Cardiac muscle cell (in vitro differentiated cells and primary cell): ENCODE results near the gene FPR3. TPM values are rescaled to one million over a fixed set of nuclear protein-coding genes. Genes with fewer than 3 reads are reported as not detected.

Source experiments
- DNase-seq, 2 donors: peaks; one replicate each; pipeline versions ENCODE4 v3.0.0 to v3.0.0-alpha.2; 2010 to 2017; ENCODE audit warnings: low read depth in 1 of 2, low spot score in 1 of 2
- H3K27ac ChIP-seq: fragments of 200-600 bp; sonication (generic); 2 replicates; pipeline ENCODE4 v1.5.1; 2016
- H3K27me3 ChIP-seq: fragments of 200-600 bp; sonication (generic); 2 replicates; pipeline ENCODE4 v1.6.0; 2016; ENCODE audit warnings: control low read depth
- H3K36me3 ChIP-seq: fragments of 200-600 bp; sonication (generic); 2 replicates; pipeline ENCODE4 v1.5.1; 2016; ENCODE audit warnings: control low read depth
- H3K4me1 ChIP-seq: fragments of 200-600 bp; sonication (generic); 2 replicates; pipeline ENCODE4 v1.8.1; 2017; ENCODE audit warnings: low read depth, mild to moderate bottlenecking, mixed run types
- H3K4me3 ChIP-seq: fragments of 200-600 bp; sonication (generic); 2 replicates; pipeline ENCODE4 v1.5.1; 2016; ENCODE audit warnings: mild to moderate bottlenecking
- H3K9me3 ChIP-seq: fragments of 200-600 bp; sonication (generic); 2 replicates; pipeline ENCODE4 v1.5.1; 2017; ENCODE audit warnings: low read depth, mild to moderate bottlenecking, control low read depth
- CTCF ChIP-seq: IDR thresholded peaks from 2 replicates; pipeline ENCODE4 v1.5.1; 2012; ENCODE audit warnings: low read depth, mild to moderate bottlenecking, low read length
- polyA plus RNA-seq: library from polyadenylated mRNA; unstranded; fragments of >200 nt; fragmentation: Nextera tagmentation; extraction: Ambion mirVana; gene quantifications from 2 replicates; pipeline ENCODE4 v1.2.1, GENCODE V29; 2016
- total RNA-seq: library from RNA; depleted of rRNA; stranded (reverse); fragments of >200 nt; gene quantifications from 2 replicates; pipeline ENCODE4 v1.2.3, GENCODE V29; 2016

The FPR3 gene
- total and polyA plus RNA-seq, 2 experiments from 2014 or later: not detected

- DNase-seq: no peak
- Histone ChIP-seq H3K27ac (no peak overlapping the region), H3K4me1 (no peaks in the 10 kb centered on the region), H3K36me3 (no peaks in the 10 kb centered on the region), H3K27me3 (no peaks in the 10 kb centered on the region), H3K9me3 (no peaks in the 10 kb centered on the region), H3K4me3 (no peak overlapping the region)
- no peak for TF ChIP-seq CTCF
These were observed 29.5 kb downstream of the FPR3 start for GRCh38 chr19:51824281-51825005.

- Histone ChIP-seq H3K27me3 (no peaks in the 10 kb centered on the region), H3K9me3 (no peaks in the 10 kb centered on the region), H3K4me3 (no peak overlapping the region), H3K27ac (no peak overlapping the region), H3K4me1 (no peaks in the 10 kb centered on the region), H3K36me3 (no peaks in the 10 kb centered on the region)
- peak in 1 of 2 donors; percentile 57 for DNase-seq
- peak; percentile 32 for TF ChIP-seq CTCF
These were observed 35.3 kb downstream of the FPR3 start for GRCh38 chr19:51830274-51830673.

GRCh38 chr19:51837145-51837544 lies 42.2 kb downstream of the FPR3 start:
- H3K4me3 ChIP-seq: no peak overlapping the region
- no peaks in the 10 kb centered on the region for H3K9me3 ChIP-seq
- no peak overlapping the region for H3K27ac ChIP-seq
- H3K27me3 ChIP-seq: no peaks in the 10 kb centered on the region
- H3K4me1 ChIP-seq: no peaks in the 10 kb centered on the region
- no peak for TF ChIP-seq CTCF
- no peak for DNase-seq
- H3K36me3 ChIP-seq: no peaks in the 10 kb centered on the region

GRCh38 chr19:51861870-51862622 lies 67.1 kb downstream of the FPR3 start:
- no peak for TF ChIP-seq CTCF
- H3K9me3 ChIP-seq: peaks cover 5% of the 10 kb centered on the region

GRCh38 chr19:51873097-51873496 lies 78.1 kb downstream of the FPR3 start:
- DNase-seq: no peak
- Histone ChIP-seq H3K36me3 (peaks cover 32% of the 10 kb centered on the region), H3K4me1 (no peaks in the 10 kb centered on the region), H3K4me3 (no peak overlapping the region), H3K27ac (no peak overlapping the region), H3K9me3 (peaks cover 4% of the 10 kb centered on the region), H3K27me3 (no peaks in the 10 kb centered on the region)
- no peak for TF ChIP-seq CTCF

More at GRCh38 chr19:51861870-51862622, 67.1 kb downstream of the FPR3 start:
- no peak overlapping the region for H3K4me3 ChIP-seq
- H3K27ac ChIP-seq: no peak overlapping the region
- DNase-seq: no peak
- no peaks in the 10 kb centered on the region for H3K27me3 ChIP-seq
- no peaks in the 10 kb centered on the region for H3K36me3 ChIP-seq
- no peaks in the 10 kb centered on the region for H3K4me1 ChIP-seq

Other genes starting within 250 kb of the FPR3 start
- gene ZNF175, start 223.9 kb upstream of the FPR3 start, total RNA-seq: 4.4 and 7.0 TPM in 2 replicates
- gene ZNF175, start 223.9 kb upstream of the FPR3 start, polyA plus RNA-seq: 2.3 and 3.6 TPM in 2 replicates
- not detected in 2 replicates for gene SIGLEC5, start 164.8 kb upstream of the FPR3 start, total RNA-seq
- not detected in 2 replicates for gene SIGLEC5, start 164.8 kb upstream of the FPR3 start, polyA plus RNA-seq
- not detected in 2 replicates for gene SIGLEC14, start 148.3 kb upstream of the FPR3 start, total RNA-seq
- gene SIGLEC14, start 148.3 kb upstream of the FPR3 start, polyA plus RNA-seq: not detected in 2 replicates
- 13.8 and 23.4 TPM in 2 replicates for gene SPACA6, start 101.8 kb upstream of the FPR3 start, total RNA-seq
- 11.0 and 16.5 TPM in 2 replicates for gene SPACA6, start 101.8 kb upstream of the FPR3 start, polyA plus RNA-seq
- gene HAS1, start 71.2 kb upstream of the FPR3 start, total RNA-seq: 0.11 and 0.27 TPM in 2 replicates
- 0.46 and 0.61 TPM in 2 replicates for gene HAS1, start 71.2 kb upstream of the FPR3 start, polyA plus RNA-seq
- not detected in 2 replicates for gene FPR1, start 43.3 kb upstream of the FPR3 start, total RNA-seq
- not detected in 2 replicates for gene FPR1, start 43.3 kb upstream of the FPR3 start, polyA plus RNA-seq
- not detected in 2 replicates for gene FPR2, start 34.0 kb upstream of the FPR3 start, total RNA-seq
- not detected in 2 replicates for gene FPR2, start 34.0 kb upstream of the FPR3 start, polyA plus RNA-seq
- gene ZNF577, start 92.8 kb downstream of the FPR3 start, total RNA-seq: 22.2 and 31.6 TPM in 2 replicates
- gene ZNF577, start 92.8 kb downstream of the FPR3 start, polyA plus RNA-seq: 27.6 and 39.0 TPM in 2 replicates
- gene ZNF649, start 109.9 kb downstream of the FPR3 start, total RNA-seq: 17.3 and 26.3 TPM in 2 replicates
- gene ZNF649, start 109.9 kb downstream of the FPR3 start, polyA plus RNA-seq: 17.4 and 18.1 TPM in 2 replicates
- 7.1 and 14.4 TPM in 2 replicates for gene ZNF613, start 132.3 kb downstream of the FPR3 start, total RNA-seq
- gene ZNF613, start 132.3 kb downstream of the FPR3 start, polyA plus RNA-seq: 9.3 and 11.6 TPM in 2 replicates
- gene ZNF350, start 191.7 kb downstream of the FPR3 start, total RNA-seq: 7.4 and 10.4 TPM in 2 replicates
- gene ZNF350, start 191.7 kb downstream of the FPR3 start, polyA plus RNA-seq: 9.2 and 12.0 TPM in 2 replicates
- 7.9 and 11.7 TPM in 2 replicates for gene ZNF615, start 213.1 kb downstream of the FPR3 start, total RNA-seq
- 5.8 and 9.4 TPM in 2 replicates for gene ZNF615, start 213.1 kb downstream of the FPR3 start, polyA plus RNA-seq
- 13.0 and 13.3 TPM in 2 replicates for gene ZNF614, start 233.2 kb downstream of the FPR3 start, total RNA-seq
- gene ZNF614, start 233.2 kb downstream of the FPR3 start, polyA plus RNA-seq: 11.6 and 16.7 TPM in 2 replicates